T-helper 2 cell treated with Interferon-gamma antibody and Interleukin-4, amounts not matched to agents 5 μg/mL and 100 μg/mL, for 36 hours (primary cell): ENCODE results near the gene ANKH.

Experiments used
- DNase-seq: peaks from one replicate; pipeline ENCODE4 v3.0.0; 2021; ENCODE audit warnings: low spot score
- H3K27ac Mint-ChIP-seq: one replicate; pipeline ENCODE4 v1.8.0; 2021; ENCODE audit warnings: mild to moderate bottlenecking, mixed read lengths
- H3K27me3 Mint-ChIP-seq: one replicate; pipeline ENCODE4 v1.8.0; 2021; ENCODE audit warnings: low read depth, mixed read lengths
- H3K36me3 Mint-ChIP-seq: one replicate; pipeline ENCODE4 v1.8.0; 2021; ENCODE audit warnings: low read depth, mixed read lengths
- H3K4me1 Mint-ChIP-seq: one replicate; pipeline ENCODE4 v1.8.0; 2021; ENCODE audit warnings: low read depth, mixed read lengths
- H3K4me3 Mint-ChIP-seq: one replicate; pipeline ENCODE4 v1.8.0; 2022; ENCODE audit warnings: mild to moderate bottlenecking, moderate library complexity, mixed read lengths
- H3K9me3 Mint-ChIP-seq: one replicate; pipeline ENCODE4 v1.8.0; 2021; ENCODE audit warnings: mixed read lengths

The ANKH gene

GRCh38 chr5:14794583-14795230 is 76.9 kb downstream of the ANKH start:
- peak overlapping the region; percentile 2 for H3K4me3 Mint-ChIP-seq
- H3K9me3 Mint-ChIP-seq = no peaks in the 10 kb centered on the region
- H3K27ac Mint-ChIP-seq = no peak overlapping the region
- peaks cover 25% of the 10 kb centered on the region for H3K36me3 Mint-ChIP-seq
- no peaks in the 10 kb centered on the region for H3K27me3 Mint-ChIP-seq
- peaks cover 27% of the 10 kb centered on the region for H3K4me1 Mint-ChIP-seq
- DNase-seq = no peak

- Mint-ChIP-seq H3K36me3 (peaks cover 25% of the 10 kb centered on the region), H3K4me1 (peaks cover 27% of the 10 kb centered on the region), H3K27me3 (no peaks in the 10 kb centered on the region), H3K9me3 (no peaks in the 10 kb centered on the region), H3K27ac (no peak overlapping the region), H3K4me3 (no peak overlapping the region)
- DNase-seq = no peak
These were observed 77.7 kb downstream of the ANKH start for GRCh38 chr5:14793851-14794250.

GRCh38 chr5:14790911-14791310 is 80.7 kb downstream of the ANKH start:
- no peak overlapping the region for H3K4me3 Mint-ChIP-seq
- no peak for DNase-seq
- H3K4me1 Mint-ChIP-seq = peaks cover 29% of the 10 kb centered on the region
- no peaks in the 10 kb centered on the region for H3K9me3 Mint-ChIP-seq
- peaks cover 22% of the 10 kb centered on the region for H3K36me3 Mint-ChIP-seq
- no peaks in the 10 kb centered on the region for H3K27me3 Mint-ChIP-seq
- no peak overlapping the region for H3K27ac Mint-ChIP-seq

- Mint-ChIP-seq H3K36me3 (peaks cover 23% of the 10 kb centered on the region), H3K4me1 (peaks cover 29% of the 10 kb centered on the region), H3K4me3 (peak overlapping the region; percentile 3), H3K9me3 (no peaks in the 10 kb centered on the region), H3K27ac (peak overlapping the region; percentile 11), H3K27me3 (no peaks in the 10 kb centered on the region)
- DNase-seq = no peak
These were observed 81.4 kb downstream of the ANKH start for GRCh38 chr5:14790220-14790619.

GRCh38 chr5:14787801-14788579 is 83.6 kb downstream of the ANKH start:
- peaks cover 29% of the 10 kb centered on the region for H3K36me3 Mint-ChIP-seq
- H3K9me3 Mint-ChIP-seq = peaks cover 9% of the 10 kb centered on the region
- H3K27ac Mint-ChIP-seq = no peak overlapping the region
- peaks cover 32% of the 10 kb centered on the region for H3K4me1 Mint-ChIP-seq
- no peak overlapping the region for H3K4me3 Mint-ChIP-seq
- H3K27me3 Mint-ChIP-seq = no peaks in the 10 kb centered on the region
- no peak for DNase-seq

GRCh38 chr5:14783691-14784090 is 87.9 kb downstream of the ANKH start:
- DNase-seq = no peak
- Mint-ChIP-seq H3K27me3 (no peaks in the 10 kb centered on the region), H3K4me3 (peak overlapping the region; percentile 30), H3K4me1 (peaks cover 31% of the 10 kb centered on the region), H3K9me3 (peaks cover 9% of the 10 kb centered on the region), H3K27ac (peak overlapping the region; percentile 72), H3K36me3 (peaks cover 34% of the 10 kb centered on the region)

- H3K4me1 Mint-ChIP-seq = peaks cover 29% of the 10 kb centered on the region
- peaks cover 33% of the 10 kb centered on the region for H3K36me3 Mint-ChIP-seq
- DNase-seq = no peak
- no peaks in the 10 kb centered on the region for H3K27me3 Mint-ChIP-seq
- H3K9me3 Mint-ChIP-seq = peaks cover 9% of the 10 kb centered on the region
- no peak overlapping the region for H3K27ac Mint-ChIP-seq
- H3K4me3 Mint-ChIP-seq = no peak overlapping the region
These were observed 89.0 kb downstream of the ANKH start for GRCh38 chr5:14782591-14782990.

GRCh38 chr5:14781106-14781505 is 90.5 kb downstream of the ANKH start:
- peaks cover 9% of the 10 kb centered on the region for H3K9me3 Mint-ChIP-seq
- DNase-seq = no peak
- H3K27me3 Mint-ChIP-seq = no peaks in the 10 kb centered on the region

GRCh38 chr5:14779975-14780374 is 91.6 kb downstream of the ANKH start:
- no peak for DNase-seq
- H3K27ac Mint-ChIP-seq = no peak overlapping the region
- peaks cover 8% of the 10 kb centered on the region for H3K9me3 Mint-ChIP-seq
- H3K4me1 Mint-ChIP-seq = peaks cover 25% of the 10 kb centered on the region
- peaks cover 27% of the 10 kb centered on the region for H3K36me3 Mint-ChIP-seq
- H3K27me3 Mint-ChIP-seq = no peaks in the 10 kb centered on the region
- H3K4me3 Mint-ChIP-seq = no peak overlapping the region

More at GRCh38 chr5:14781106-14781505, 90.5 kb downstream of the ANKH start:
- peaks cover 26% of the 10 kb centered on the region for H3K4me1 Mint-ChIP-seq
- no peak overlapping the region for H3K27ac Mint-ChIP-seq
- peaks cover 30% of the 10 kb centered on the region for H3K36me3 Mint-ChIP-seq
- no peak overlapping the region for H3K4me3 Mint-ChIP-seq

GRCh38 chr5:14778792-14779070 is 92.8 kb downstream of the ANKH start:
- no peak for DNase-seq
- Mint-ChIP-seq H3K27me3 (no peaks in the 10 kb centered on the region), H3K4me3 (no peak overlapping the region), H3K27ac (no peak overlapping the region), H3K9me3 (peaks cover 2% of the 10 kb centered on the region), H3K4me1 (peaks cover 17% of the 10 kb centered on the region), H3K36me3 (peaks cover 19% of the 10 kb centered on the region)

- no peak for DNase-seq
- Mint-ChIP-seq H3K4me3 (no peak overlapping the region), H3K27ac (peak overlapping the region; percentile 51), H3K9me3 (no peaks in the 10 kb centered on the region), H3K4me1 (peaks cover 13% of the 10 kb centered on the region), H3K27me3 (no peaks in the 10 kb centered on the region), H3K36me3 (peaks cover 19% of the 10 kb centered on the region)
These were observed 93.4 kb downstream of the ANKH start for GRCh38 chr5:14777932-14778791.

- no peak for DNase-seq
- H3K4me1 Mint-ChIP-seq = peaks cover 13% of the 10 kb centered on the region
- H3K27ac Mint-ChIP-seq = no peak overlapping the region
- H3K9me3 Mint-ChIP-seq = no peaks in the 10 kb centered on the region
- peaks cover 16% of the 10 kb centered on the region for H3K36me3 Mint-ChIP-seq
- no peaks in the 10 kb centered on the region for H3K27me3 Mint-ChIP-seq
- no peak overlapping the region for H3K4me3 Mint-ChIP-seq
These were observed 94.4 kb downstream of the ANKH start for GRCh38 chr5:14777187-14777586.

GRCh38 chr5:14776602-14777001 is 95.0 kb downstream of the ANKH start:
- Mint-ChIP-seq H3K36me3 (peaks cover 13% of the 10 kb centered on the region), H3K9me3 (no peaks in the 10 kb centered on the region), H3K4me1 (peaks cover 9% of the 10 kb centered on the region), H3K4me3 (no peak overlapping the region), H3K27me3 (no peaks in the 10 kb centered on the region), H3K27ac (no peak overlapping the region)
- DNase-seq = no peak

- Mint-ChIP-seq H3K4me3 (no peak overlapping the region), H3K27me3 (no peaks in the 10 kb centered on the region), H3K27ac (no peak overlapping the region), H3K9me3 (no peaks in the 10 kb centered on the region), H3K4me1 (peaks cover 8% of the 10 kb centered on the region), H3K36me3 (peaks cover 10% of the 10 kb centered on the region)
- no peak for DNase-seq
These were observed 95.7 kb downstream of the ANKH start for GRCh38 chr5:14775857-14776256.
